ENCODE results near the gene DDC.

DDC gene

DNA sequence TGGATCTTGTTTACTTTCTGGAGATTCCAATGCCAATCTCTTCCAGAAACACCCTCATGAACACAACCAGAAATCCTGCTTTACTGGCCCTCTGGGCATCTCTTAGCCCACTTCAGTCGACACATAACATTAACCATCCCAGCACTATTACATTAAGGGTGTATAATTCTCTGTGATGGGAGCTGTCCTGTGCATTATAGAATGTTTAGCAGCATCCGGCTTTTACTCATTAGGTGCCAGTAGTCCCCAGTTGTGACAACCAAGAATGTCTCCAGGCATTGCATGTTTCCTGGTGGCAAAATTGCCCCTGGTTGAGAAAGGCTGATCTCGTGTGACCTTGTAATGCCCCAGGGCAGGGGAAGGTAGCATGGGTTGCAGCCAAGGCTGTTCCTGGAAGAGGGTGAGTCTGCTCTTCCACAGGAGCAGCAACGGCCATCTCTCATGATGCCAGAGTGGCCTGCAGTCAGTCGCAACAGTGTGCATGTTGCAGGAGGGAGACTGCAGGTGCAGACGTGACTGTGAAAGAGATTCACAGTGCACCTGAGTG is 2.6 kb upstream of the DDC start:
- Histone ChIP-seq H3K27ac (ENCODE audit: low read depth, low read length) (no peak overlapping the region), H3K9me2 (replicated peaks; ENCODE audit: control insufficient read depth, low read length) (no peaks in the 10 kb centered on the region), H3F3A (ENCODE audit: control insufficient read depth, insufficient read depth) (no peaks in the 10 kb centered on the region), H3K9me3 (ENCODE audit: control insufficient read depth, insufficient read depth, low read length) (no peaks in the 10 kb centered on the region), H3K79me2 (ENCODE audit: control insufficient read depth, low read length) (no peaks in the 10 kb centered on the region), H3K4me3 (ENCODE audit: low read length) (no peak overlapping the region), H3K36me3 (ENCODE audit: control insufficient read depth, low read length) (no peaks in the 10 kb centered on the region), H3K4me1 (ENCODE audit: control insufficient read depth, low read length) (no peaks in the 10 kb centered on the region), H4K20me1 (ENCODE audit: control insufficient read depth, insufficient read depth, low read depth, low read length) (no peaks in the 10 kb centered on the region), H3K27me3 (ENCODE audit: control insufficient read depth, low read length) (no peaks in the 10 kb centered on the region), H3K4me2 (ENCODE audit: low read length) (no peak overlapping the region)
- TF ChIP-seq, protein P1, sequence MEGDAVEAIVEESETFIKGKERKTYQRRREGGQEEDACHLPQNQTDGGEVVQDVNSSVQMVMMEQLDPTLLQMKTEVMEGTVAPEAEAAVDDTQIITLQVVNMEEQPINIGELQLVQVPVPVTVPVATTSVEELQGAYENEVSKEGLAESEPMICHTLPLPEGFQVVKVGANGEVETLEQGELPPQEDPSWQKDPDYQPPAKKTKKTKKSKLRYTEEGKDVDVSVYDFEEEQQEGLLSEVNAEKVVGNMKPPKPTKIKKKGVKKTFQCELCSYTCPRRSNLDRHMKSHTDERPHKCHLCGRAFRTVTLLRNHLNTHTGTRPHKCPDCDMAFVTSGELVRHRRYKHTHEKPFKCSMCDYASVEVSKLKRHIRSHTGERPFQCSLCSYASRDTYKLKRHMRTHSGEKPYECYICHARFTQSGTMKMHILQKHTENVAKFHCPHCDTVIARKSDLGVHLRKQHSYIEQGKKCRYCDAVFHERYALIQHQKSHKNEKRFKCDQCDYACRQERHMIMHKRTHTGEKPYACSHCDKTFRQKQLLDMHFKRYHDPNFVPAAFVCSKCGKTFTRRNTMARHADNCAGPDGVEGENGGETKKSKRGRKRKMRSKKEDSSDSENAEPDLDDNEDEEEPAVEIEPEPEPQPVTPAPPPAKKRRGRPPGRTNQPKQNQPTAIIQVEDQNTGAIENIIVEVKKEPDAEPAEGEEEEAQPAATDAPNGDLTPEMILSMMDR (IDR thresholded peaks at IDR 0.05; ENCODE audit: low read depth, low read length, poor library complexity, severe bottlenecking), result no peak
- TF ChIP-seq EZH2phosphoT487 (IDR thresholded peaks at IDR 0.05; ENCODE audit: borderline replicate concordance, low read length), result no peak

DNA sequence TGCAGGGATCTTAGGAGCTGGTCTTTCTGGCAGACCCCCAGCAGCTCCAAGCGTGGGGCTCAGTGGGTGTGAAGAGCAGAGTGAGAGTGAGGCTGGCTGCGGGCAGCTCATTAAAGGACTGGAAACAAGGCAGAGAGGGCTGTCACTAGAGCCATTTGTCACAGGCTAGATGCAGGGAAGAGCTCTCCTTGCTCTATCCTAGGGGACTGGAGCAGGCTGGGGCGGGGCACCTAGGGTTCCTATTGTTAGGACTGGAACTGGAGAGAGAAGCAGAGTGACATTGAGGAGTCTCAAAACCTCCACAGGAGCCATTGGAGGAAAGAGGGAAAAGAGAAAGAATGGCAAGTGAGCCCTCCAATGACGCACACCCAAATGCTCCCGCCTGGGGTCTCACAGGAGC is 772 bp upstream of the DDC start:
- TF ChIP-seq, protein P1 (IDR thresholded peaks at IDR 0.05; ENCODE audit: low read depth, low read length, poor library complexity, severe bottlenecking), result no peak
- no peak for TF ChIP-seq EZH2phosphoT487 (IDR thresholded peaks at IDR 0.05; ENCODE audit: borderline replicate concordance, low read length)

DNA sequence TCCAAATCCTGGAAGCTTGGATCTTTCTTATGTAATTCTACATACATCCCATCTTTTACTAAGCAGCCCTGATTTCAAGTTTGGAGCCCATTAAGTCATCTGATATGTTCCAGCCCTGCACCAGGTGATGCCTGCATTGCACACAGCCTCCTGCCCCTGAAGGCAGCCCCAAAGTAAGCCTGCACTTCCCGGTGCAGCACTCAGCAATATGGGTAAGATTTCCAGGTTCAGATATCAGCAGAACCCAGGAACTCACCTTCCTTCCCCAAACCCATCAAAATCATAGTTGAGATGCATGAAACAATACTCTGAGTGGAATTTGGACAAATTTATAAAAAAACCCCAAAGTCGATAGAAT is 333 bp upstream of the DDC start:
- Histone ChIP-seq H3K79me2 (ENCODE audit: control insufficient read depth, low read length) (no peaks in the 10 kb centered on the region), H3K27ac (ENCODE audit: low read depth, low read length) (no peak overlapping the region), H3K36me3 (ENCODE audit: control insufficient read depth, low read length) (no peaks in the 10 kb centered on the region), H3K4me1 (ENCODE audit: control insufficient read depth, low read length) (no peaks in the 10 kb centered on the region), H3F3A (ENCODE audit: control insufficient read depth, insufficient read depth) (no peaks in the 10 kb centered on the region), H3K9me2 (replicated peaks; ENCODE audit: control insufficient read depth, low read length) (no peaks in the 10 kb centered on the region), H4K20me1 (ENCODE audit: control insufficient read depth, insufficient read depth, low read depth, low read length) (no peaks in the 10 kb centered on the region), H3K4me2 (ENCODE audit: low read length) (no peak overlapping the region), H3K9me3 (ENCODE audit: control insufficient read depth, insufficient read depth, low read length) (no peaks in the 10 kb centered on the region), H3K4me3 (ENCODE audit: low read length) (no peak overlapping the region), H3K27me3 (ENCODE audit: control insufficient read depth, low read length) (no peaks in the 10 kb centered on the region)
- TF ChIP-seq EZH2phosphoT487 (IDR thresholded peaks at IDR 0.05; ENCODE audit: borderline replicate concordance, low read length), result no peak

More for the DNA sequence above, 772 bp upstream of the DDC start:
- Histone ChIP-seq H3K9me2 (replicated peaks; ENCODE audit: control insufficient read depth, low read length) (no peaks in the 10 kb centered on the region), H3K4me3 (ENCODE audit: low read length) (no peak overlapping the region), H4K20me1 (ENCODE audit: control insufficient read depth, insufficient read depth, low read depth, low read length) (no peaks in the 10 kb centered on the region), H3K79me2 (ENCODE audit: control insufficient read depth, low read length) (no peaks in the 10 kb centered on the region), H3K27me3 (ENCODE audit: control insufficient read depth, low read length) (no peaks in the 10 kb centered on the region), H3K9me3 (ENCODE audit: control insufficient read depth, insufficient read depth, low read length) (no peaks in the 10 kb centered on the region), H3K27ac (ENCODE audit: low read depth, low read length) (no peak overlapping the region), H3K4me1 (ENCODE audit: control insufficient read depth, low read length) (no peaks in the 10 kb centered on the region), H3F3A (ENCODE audit: control insufficient read depth, insufficient read depth) (no peaks in the 10 kb centered on the region), H3K4me2 (ENCODE audit: low read length) (no peak overlapping the region), H3K36me3 (ENCODE audit: control insufficient read depth, low read length) (no peaks in the 10 kb centered on the region)

DNA sequence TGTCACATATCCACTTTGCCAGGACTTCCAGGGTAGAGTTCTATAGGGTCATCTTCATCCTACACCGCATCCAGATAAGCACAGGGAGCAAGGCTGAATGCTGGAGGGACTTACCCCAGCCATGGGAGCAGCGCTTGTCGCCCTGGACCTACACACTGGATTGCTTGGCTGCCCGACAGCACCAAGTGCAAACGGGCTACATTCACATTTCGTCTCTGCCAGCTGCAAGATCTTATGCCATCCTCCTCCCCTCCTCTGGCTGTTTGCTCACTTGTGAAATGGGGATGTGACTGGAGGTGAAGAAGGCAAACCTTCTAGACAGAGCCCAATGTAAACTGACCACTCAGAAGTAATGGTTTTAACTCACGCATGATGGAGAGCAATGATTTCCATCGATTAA is 1.0 kb downstream of the DDC start:
- no peaks in the 10 kb centered on the region for H3K4me1 ChIP-seq (ENCODE audit: control insufficient read depth, low read length)
- H3K27me3 ChIP-seq (ENCODE audit: control insufficient read depth, low read length), result no peaks in the 10 kb centered on the region
- no peak overlapping the region for H3K27ac ChIP-seq (ENCODE audit: low read depth, low read length)
- no peaks in the 10 kb centered on the region for H3K9me3 ChIP-seq (ENCODE audit: control insufficient read depth, insufficient read depth, low read length)
- no peaks in the 10 kb centered on the region for H3K79me2 ChIP-seq (ENCODE audit: control insufficient read depth, low read length)
- H3F3A ChIP-seq (ENCODE audit: control insufficient read depth, insufficient read depth), result no peaks in the 10 kb centered on the region
- H3K4me3 ChIP-seq (ENCODE audit: low read length), result no peak overlapping the region
- no peaks in the 10 kb centered on the region for H4K20me1 ChIP-seq (ENCODE audit: control insufficient read depth, insufficient read depth, low read depth, low read length)
- no peak overlapping the region for H3K4me2 ChIP-seq (ENCODE audit: low read length)
- TF ChIP-seq, protein P1 (IDR thresholded peaks at IDR 0.05; ENCODE audit: low read depth, low read length, poor library complexity, severe bottlenecking), result no peak
- TF ChIP-seq EZH2phosphoT487 (IDR thresholded peaks at IDR 0.05; ENCODE audit: borderline replicate concordance, low read length), result no peak
- no peaks in the 10 kb centered on the region for H3K9me2 ChIP-seq (replicated peaks; ENCODE audit: control insufficient read depth, low read length)
- no peaks in the 10 kb centered on the region for H3K36me3 ChIP-seq (ENCODE audit: control insufficient read depth, low read length)
